Activated CD8-positive, alpha-beta memory T cell treated with anti-CD3 and anti-CD28 coated beads, Interleukin-2, amount 50 U/mL, for 48 hours (primary cell): ENCODE data around the gene SH2D3C.

Experiments used
- DNase-seq: peaks from one replicate; pipeline ENCODE4 v3.0.0-alpha.2; 2020

SH2D3C gene

DNA sequence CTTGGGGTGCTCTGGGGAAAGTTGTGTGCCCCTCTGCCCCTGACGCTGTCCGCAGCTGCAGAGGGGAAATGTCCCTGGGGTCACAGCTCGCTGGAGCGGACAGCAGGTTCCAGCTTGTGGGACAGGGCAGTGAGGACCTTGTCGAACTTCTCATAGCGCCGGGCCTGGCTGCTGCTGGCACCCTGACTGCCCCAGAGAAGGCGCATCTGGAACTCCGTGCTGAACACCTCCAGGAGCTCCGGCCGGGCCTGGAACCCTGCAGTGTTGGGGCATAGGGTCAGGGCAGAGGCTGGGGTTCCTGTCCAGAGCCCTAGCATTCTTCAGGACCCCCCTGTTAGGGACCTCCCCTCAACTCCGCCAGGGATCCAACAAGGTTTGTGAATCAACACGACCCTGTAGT, 39.8 kb downstream of the SH2D3C start:
- no peak for DNase-seq

DNA sequence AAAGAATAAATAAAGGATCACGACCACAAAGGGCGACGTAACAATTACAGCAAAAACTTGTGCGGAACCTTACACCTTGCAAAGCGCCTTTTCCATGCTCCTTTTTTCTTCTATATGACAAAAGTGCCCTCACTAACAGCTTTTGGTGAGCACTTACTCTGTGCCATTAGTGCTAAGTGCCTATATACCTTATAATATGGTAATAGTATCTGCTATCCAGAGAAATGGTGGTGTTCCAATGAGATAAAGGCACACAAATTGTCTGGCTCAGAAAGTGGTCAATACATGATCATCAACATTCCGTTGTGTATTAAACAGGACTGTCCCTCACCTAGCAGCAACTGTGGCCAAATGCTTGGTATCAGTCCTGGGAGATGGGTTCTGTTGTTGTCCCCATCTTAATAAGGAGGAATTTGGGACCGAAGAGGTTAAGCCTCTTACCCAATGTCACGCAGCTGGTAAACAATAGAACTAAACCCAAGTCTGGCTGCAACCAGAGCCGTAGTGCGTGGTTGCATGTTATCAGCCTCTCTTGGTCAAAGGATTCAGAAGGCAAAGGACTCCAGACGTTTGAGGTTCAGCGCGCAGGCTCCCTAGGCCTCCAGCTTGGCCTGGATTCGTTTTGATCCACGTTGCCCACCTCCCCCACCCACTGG, 42.8 kb downstream of the SH2D3C start:
- DNase-seq = no peak

DNA sequence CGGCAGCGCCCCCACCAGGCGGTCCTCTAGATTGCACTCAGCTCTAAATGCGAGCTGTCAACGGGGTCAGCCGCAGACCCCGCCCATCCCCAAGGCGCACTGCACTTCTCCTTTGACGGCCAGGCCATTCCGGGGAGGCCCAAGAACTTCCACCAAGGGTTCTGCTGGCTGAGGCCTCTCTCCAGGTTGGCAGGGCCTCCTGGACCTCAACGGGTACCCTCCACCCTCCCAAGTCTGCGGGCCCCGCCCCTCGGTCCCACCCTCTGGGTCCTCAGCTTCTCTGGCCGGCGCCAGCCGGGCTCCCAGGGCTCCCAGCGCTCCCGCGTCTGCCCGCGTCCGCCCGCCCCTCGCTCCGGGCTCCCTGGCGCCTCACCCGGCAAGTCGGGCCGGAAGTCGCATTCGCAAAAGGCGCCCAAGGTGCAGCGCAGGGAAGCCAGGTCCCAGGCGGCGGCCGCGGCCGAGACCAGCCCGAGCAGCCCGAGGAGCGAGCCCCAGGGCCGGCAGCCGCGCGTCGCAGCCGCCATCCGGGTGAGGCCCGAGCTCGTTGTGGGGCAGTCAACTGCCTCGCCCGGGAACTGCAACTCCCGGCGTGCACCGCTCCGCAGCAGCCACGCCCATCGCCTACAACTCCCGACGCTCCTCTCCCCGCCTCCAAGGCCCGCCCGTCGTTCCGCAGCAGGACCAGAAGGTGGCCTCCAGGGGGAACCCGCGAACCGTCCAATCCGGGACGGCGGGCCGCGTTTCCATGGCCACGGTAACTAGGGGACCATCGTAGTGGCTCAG, 43.5 kb downstream of the SH2D3C start, which contains the start of gene TOR2A:
Gene TOR2A (minus strand): TSS at position 548 of the 783 bp plus-strand sequence. CDS start 24 bp downstream, at position 524.
- peak; percentile 99 for DNase-seq

DNA sequence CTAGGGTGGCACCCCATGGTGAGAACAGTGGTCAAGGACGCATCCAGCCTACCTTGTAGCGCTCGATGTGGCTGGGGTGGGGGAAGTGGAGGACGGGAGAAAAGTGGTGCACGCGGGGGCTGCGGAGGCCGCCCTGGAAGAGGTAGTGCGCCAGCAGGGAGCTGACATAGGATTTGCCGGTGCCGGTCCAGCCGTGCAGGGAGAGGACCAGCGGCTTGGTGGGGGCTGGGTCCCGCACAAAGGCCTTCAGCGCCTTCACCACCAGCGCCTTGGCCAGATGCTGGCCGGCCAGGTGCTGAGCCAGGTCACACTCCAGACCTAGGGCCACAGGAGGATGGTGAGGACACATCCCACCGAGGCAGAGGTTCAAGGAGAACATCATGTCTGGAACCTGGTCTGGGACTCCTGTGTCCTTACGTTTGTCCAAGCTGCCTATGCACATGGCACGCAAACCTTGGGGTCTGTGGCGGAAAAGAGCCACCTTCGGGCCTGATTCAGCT, 44.2 kb downstream of the SH2D3C start:
- no peak for DNase-seq

DNA sequence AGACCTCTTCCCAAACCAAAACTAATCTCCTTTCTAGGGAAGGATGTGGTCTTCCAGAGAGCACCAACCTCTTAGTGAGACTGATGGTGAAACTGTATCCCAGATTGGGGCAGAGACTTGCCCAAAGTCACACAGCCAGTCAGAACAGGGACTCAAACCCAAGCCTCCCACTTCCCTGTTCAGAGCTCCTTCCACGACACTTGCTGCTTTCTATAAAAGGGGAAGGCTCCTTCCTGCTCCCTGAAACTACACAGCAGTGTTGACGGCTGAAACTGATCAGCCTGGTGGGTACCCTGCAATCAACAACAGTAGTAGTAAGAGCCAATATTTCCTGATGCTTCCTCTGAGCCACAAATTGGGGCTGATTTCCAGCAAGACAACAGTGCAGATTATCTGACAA, 44.9 kb downstream of the SH2D3C start:
- no peak for DNase-seq

DNA sequence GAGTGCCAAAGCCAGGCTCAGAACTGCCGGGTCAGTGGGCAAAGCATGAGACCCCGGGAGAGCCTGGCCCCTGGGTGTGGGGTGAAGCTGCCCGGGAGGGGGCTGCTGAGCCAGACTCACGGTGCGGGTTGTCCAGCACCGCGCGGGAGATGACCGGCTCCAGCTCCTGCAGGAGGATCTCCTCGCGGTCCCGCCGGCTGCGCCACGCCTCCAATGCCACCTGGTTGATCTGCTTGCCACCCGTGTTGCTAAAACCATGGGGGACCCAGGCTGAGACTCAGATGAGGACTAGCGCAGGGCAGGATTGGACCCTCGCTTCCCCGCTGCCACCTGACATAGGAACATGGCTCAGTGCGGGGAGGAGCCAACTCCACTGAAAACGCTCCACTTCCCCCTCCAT, 46.0 kb downstream of the SH2D3C start:
- no peak for DNase-seq

DNA sequence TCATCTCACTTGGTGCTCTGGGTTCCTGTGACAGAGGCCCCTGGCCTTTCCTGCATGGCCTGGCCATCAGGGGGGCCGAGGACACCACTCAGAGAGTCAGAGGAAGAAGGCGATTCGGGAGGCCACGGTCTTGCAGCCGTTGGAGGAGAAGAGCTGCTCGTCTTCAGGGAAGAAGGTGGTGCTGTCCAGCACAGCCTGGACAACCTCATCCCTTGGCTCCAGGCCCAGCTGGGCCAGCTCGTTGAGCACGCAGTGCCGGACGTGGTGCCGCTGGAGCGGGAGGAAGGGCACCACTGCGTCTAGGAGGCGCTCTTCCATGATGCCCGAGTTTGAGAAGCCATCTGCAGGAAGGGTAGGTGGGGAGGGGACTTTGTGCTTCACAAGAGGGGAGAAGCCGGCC, 46.5 kb downstream of the SH2D3C start:
- no peak for DNase-seq

DNA sequence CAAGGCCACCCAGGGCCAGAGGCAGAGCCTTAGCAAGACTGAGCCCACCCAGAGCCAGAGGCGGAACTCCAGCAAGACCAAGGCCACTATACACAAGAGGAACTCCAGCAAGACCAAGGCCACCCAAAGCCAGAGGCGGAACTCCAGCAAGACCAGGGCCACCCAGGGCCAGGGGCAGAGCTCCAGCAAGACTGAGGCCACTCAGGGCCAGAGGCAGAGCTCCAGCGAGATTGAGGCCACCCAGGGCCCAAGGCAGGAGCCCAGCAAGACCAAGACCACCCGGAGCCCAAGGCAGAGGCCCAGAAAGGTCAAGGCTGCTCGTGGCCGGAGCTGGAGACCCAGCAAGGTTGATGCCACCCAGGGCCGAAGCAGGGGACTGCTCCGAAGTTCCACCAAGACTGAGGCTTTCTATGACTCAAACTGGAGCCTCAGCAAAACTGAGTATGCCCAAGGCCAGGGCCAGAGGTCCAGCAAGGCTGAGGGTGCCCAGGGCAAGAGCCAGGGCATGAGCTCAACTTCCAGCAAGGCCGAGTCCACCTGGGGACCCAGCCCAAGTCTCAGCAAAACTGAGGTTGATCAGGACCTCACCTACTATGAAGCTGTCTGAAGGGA, 47.6 kb downstream of the SH2D3C start:
- no peak for DNase-seq

DNA sequence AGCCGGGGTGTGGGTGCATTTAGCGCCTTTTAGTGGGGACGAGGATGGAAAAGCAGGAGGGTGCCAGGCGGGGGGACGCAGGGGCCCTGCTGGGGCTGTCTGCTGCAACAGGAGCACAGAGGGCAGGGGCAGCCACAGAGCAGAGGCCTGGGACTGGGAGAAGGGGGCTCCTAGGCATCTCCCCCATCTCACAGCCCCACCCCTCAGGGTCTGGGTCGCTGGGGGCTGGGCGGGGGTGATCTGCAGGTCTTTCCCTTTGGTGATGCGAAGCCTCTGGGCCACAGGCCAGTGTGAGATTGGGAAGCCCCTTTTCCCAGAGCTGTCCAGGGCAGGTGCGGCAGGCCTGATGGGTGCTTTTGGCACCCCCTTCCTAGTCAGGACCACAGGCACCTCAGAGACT, 48.2 kb downstream of the SH2D3C start:
- no peak for DNase-seq

DNA sequence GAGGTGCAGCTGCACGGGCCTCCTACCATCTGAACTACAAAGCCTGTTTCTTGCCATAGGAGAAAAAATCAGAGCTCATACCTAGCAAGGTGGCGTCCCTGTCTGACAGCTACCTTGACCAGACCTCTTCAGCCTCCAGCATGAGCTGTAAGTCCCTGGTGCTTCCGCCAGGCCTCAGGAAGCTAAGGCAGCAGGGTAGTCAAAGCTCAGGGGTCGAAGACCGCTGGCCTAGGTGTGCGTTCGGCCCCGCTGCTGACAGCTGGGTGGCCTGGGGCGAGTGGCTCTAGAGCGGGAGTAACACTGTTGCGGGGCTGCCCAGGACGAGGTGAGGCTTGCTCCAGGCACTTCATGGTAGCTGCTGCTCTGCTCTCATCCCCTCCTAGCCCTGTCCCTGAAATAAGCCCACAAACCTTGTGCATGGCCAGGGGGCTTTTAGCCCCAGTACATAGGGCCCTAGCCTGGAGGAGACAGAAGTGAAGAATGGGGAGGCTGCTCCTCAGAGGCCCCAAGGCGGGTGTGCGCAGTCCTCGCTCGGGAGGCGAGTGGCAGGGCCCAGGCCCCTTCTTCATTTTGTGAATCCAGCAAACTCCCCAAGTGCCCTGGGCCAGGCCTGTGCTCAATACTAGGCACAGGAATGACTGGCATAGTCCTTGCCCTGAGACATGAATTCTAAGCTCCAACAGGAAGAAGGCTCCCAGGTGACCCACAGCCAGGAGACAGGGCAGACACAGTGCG, 48.8 kb downstream of the SH2D3C start:
- DNase-seq = no peak

DNA sequence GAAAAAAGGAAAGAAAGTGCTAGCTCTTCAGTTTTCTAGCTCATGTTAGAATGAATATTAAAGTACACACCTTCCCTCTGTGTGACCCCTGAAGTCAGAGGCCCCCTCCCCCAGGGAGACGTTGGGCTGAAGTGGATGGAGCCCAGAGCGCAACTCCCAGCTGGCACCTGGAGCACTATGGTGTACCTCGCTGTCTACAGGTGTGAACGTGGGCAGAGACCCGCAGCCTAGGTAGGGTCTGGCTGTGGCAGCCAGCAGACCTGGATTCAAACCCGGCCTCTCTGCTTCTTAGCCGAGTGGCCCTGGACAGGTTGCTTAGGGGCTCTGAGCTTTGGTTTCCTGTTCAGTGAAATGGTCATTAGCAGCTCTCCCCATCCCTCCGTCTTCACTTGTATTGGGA, 49.7 kb downstream of the SH2D3C start:
- no peak for DNase-seq

DNA sequence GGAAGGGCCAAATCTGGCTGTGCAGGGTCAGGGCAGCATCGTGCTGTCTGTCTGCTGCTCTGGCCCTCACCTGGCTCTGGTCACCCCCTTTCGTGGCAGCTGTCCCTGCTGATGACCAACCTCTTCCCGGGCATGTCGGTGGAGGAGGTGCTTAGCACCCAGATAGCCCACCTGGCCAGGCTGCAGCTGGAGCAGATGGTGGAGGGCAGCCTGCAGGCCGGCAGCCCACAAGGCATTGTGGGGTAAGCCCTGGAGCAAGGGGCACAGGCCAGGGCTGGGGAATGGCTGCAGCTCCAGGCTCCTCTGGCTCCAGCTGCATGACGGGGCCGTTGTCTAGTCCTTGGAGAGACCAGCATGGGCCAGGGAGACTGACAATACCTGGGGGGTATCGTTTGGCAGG, 51.6 kb downstream of the SH2D3C start:
- DNase-seq = no peak

DNA sequence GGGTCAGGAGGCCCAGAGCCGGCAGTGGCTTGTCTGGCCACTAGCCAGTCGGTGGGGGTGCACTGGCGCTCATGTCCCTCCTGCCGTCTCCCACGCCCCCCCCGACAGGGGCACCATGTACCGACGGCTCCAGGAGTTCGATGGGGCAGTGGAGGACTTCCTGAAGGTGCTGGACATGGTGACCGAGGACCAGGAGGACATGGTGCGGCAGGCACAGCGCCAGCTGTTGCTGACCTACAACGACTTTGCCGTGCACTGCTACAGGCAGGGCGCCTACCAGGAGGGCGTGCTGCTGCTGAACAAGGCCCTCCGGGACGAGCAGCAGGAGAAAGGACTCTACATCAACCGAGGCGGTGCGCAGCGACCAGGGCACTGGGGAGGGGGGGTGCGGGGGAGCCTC, 54.5 kb downstream of the SH2D3C start:
- no peak for DNase-seq

DNA sequence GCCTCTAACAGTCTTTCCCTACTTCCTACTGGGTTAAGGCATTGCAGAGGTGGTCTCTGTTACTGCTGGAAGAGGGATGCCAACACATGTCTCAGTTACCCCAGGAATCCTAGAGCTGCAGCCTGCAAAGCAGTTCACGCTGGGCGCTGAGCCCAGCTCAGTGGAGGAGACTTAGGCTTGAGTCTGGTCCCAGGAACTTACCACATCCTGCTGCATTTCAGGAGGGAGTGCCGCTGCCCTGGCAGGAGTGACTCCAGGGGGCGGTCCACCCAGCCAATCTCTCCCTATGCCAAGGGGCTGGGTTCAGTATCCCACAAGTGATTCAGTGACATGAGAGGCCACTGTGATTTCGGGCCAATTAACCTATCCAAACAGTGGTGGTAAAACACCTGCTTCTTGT, 55.0 kb downstream of the SH2D3C start:
- DNase-seq = no peak

DNA sequence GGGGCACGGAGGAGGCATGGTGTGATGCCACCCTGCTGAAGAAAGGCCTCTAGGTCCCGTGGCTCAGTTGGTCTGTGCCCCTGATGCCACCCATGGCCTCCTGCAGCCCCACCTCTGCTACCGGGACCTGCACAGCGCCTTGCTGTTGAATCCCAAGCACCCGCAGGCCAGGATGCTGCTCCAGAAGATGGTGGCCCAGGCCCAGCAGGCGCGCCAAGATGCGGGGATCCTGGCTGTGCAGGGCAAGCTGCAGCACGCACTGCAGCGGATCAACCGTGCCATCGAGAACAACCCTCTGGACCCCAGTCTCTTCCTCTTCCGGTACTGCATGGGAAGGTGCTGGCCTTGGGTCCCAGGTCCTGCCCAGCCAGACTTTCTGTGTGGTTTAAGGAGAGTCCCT, 55.5 kb downstream of the SH2D3C start:
- DNase-seq = no peak

DNA sequence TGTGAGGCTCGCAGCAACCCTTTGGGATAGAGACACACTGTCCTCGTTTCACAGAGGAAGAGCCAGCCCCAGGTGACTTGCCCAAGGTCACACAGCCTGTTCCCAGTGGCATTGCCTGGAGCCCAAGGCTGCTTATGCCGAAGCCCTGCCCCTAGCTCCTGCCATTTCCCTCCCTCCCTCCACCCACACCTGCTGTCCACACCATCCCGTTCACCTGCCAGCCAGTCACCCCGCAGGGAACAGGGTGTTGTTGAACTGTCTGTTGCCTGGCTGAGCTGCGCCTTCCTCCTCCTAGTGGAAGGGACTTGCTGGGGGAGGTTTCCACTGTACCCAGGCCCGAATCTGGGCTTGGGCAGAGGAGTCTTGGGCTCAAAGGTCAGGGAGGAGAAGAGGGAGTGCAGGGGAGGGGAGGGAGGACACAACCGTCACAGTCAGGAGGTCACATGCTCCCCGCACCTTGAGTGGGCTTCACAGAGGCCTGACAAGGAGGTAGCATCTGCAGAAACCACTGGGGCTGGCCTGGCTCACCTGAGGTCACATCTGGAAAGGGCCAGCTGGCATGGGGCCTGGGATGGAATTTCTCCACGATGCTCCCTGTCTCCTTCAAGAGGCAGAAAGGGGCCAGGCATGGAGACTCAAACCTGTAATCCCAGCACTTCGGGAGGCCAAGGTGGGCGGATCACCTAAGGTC, 56.3 kb downstream of the SH2D3C start:
- DNase-seq = no peak

DNA sequence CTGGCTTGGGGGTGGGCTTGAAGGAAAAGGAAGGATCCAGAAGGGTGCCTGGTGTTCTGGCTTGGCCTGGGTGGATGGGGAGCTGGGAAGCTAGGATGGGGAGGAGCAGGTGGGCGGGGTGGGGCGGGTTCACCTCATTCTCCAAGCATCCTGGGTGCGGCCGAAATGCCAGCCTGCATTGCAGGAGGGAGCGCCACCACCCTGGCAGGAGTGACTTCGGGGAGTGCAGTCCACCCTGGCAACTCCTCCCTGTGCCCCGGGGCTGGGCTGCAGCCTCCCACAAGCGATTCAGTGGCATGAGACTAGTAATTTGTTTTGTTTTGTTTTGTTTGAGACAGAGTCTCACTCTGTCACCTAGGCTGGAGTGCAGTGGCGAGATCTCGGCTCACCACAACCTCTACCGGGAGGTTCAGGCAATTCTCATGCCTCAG, 57.1 kb downstream of the SH2D3C start:
- DNase-seq = no peak

DNA sequence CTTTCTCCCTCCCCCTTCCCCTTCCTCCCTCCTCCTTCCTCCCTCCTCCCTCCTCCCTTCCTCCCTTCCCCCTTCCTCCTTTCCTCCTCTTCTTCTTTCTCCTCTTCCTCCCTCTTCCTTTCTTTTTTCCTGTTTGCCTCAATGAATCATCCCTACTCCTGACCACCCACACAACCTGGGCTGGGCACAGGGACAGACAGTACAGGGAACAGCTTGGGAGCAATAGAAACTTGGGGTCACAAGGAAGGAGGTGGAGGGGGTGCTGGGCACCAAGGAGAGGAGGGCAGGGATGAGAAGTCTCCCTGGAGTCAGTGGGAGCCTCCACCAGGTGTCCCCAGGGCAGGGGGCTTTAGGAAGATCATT, 57.6 kb downstream of the SH2D3C start:
- no peak for DNase-seq

DNA sequence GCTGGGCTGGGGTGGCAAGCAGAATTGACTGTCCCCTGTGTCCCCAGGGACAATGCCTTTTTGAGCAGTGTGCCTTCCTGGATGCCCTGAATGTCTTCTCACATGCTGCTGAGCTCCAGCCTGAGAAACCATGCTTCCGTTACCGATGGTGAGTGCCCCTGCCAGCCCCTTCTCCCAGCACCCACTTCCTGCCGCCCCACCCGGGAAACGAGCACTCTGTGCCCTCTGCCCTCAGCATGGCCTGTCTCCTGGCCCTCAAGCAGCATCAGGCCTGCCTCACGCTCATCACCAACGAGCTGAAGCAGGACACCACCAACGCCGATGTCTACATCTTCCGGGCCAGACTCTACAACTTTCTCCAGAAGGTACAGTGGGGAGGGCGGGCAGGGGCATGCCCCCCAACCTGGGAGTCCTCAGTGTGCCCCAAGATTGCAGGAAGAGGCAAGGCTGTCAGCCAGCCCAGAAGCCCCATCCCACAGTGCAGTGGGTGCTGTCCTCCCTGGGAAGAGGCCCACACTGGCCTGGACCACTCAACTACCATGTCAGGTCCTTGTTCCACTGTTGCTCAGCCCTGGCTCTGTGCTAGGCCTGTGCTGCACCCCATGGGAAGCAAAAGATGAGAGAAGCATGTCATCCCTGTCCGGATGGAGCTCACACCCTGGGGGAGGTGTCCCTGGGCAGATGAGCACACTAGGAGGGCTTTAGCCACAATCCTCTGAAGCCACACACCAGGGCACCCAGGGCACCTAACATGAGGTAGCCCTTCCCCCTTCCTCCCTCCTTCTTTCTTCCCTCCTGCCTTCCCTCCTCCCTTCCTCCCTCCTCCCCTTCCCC, 58.2 kb downstream of the SH2D3C start:
- DNase-seq = no peak

DNA sequence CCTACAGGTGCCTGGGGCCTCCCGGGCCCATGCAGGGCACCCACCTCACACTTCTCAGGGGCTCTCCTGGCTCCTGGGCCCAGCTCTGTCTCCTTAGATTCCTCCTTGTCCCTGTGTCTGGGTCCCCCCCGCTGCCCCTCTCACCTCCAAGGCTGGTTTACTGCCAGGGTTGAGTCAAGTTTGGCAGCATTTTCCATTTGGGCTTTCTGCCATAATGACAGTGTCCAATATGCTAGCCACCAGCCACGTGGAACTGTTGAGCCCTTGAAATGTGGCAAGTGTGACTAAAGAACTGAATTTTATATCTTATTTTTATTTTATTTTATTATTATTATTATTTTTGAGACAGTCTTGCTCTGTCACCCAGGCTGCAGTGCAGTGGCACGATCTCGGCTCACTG, 60.7 kb downstream of the SH2D3C start:
- DNase-seq = no peak

DNA sequence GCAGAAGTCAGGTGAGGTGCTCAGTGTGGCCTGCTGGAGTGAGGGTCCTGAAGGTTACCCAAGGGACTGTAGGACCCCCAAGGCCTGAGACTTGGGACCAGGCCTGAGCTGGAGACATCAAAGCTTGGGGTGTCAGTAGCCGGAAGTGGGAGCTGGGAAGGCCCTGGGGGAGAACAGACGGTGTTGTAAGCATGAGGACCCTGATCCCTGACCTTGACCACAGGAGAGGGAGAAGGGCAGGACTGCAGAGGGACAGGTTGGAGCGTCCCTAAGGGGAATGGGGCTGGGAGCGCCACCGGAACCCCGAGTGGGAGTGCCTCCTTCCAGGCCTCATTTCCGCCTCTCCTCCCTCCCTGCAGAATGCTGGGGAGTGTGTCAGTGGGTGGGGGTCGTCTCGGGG, 62.1 kb downstream of the SH2D3C start:
- no peak for DNase-seq
